GM18517 (cell line): ENCODE measurements around the gene RNF31.

Source experiments
- ATAC-seq: cut with Tn5 transposase; IDR thresholded peaks from one replicate; pipeline ENCODE4 v1.9.1; 2021; ENCODE audit warnings: mild to moderate bottlenecking, moderate library complexity; ENCODE audit not compliant: unreplicated experiment

The RNF31 gene

GRCh38 chr14:24116128-24116814 is 31.0 kb upstream of the RNF31 start:
- ATAC-seq: no peak

GRCh38 chr14:24117179-24117578 is 30.1 kb upstream of the RNF31 start:
- no peak for ATAC-seq

GRCh38 chr14:24119691-24120090 is 27.6 kb upstream of the RNF31 start:
- no peak for ATAC-seq

GRCh38 chr14:24121210-24121609 is 26.1 kb upstream of the RNF31 start:
- no peak for ATAC-seq

- no peak for ATAC-seq
Observed at GRCh38 chr14:24122416-24122815, 24.9 kb upstream of the RNF31 start.

- ATAC-seq: no peak
Observed at GRCh38 chr14:24122898-24123297, 24.4 kb upstream of the RNF31 start.

- no peak for ATAC-seq
Observed at GRCh38 chr14:24123424-24124417, 23.6 kb upstream of the RNF31 start.

- no peak for ATAC-seq
Observed at GRCh38 chr14:24126939-24127338, 20.4 kb upstream of the RNF31 start.

GRCh38 chr14:24127673-24128072 is 19.6 kb upstream of the RNF31 start:
- no peak for ATAC-seq

GRCh38 chr14:24129410-24129998 is 17.8 kb upstream of the RNF31 start:
- ATAC-seq: no peak

GRCh38 chr14:24130380-24130716 is 16.9 kb upstream of the RNF31 start, which contains the start of gene FITM1:
TSS of gene FITM1 (plus strand) at chr14:24130659. CDS start at chr14:24131564, 905 bp downstream.
- no peak for ATAC-seq

GRCh38 chr14:24130717-24131548 is 16.4 kb upstream of the RNF31 start:
- no peak for ATAC-seq

- ATAC-seq: no peak
Observed at GRCh38 chr14:24131549-24131966, 15.7 kb upstream of the RNF31 start.

- no peak for ATAC-seq
Observed at GRCh38 chr14:24132061-24132685, 15.1 kb upstream of the RNF31 start.

GRCh38 chr14:24132976-24133375 is 14.3 kb upstream of the RNF31 start:
- ATAC-seq: no peak

- no peak for ATAC-seq
Observed at GRCh38 chr14:24133735-24134134, 13.6 kb upstream of the RNF31 start.

GRCh38 chr14:24135584-24135833 is 11.8 kb upstream of the RNF31 start:
- peak; percentile 2 for ATAC-seq

GRCh38 chr14:24135834-24136683 is 11.2 kb upstream of the RNF31 start, which contains the start of gene PSME1:
TSS of gene PSME1 (plus strand) at chr14:24136194. CDS start at chr14:24136263, 69 bp downstream.
- peak; percentile 57 for ATAC-seq

- no peak for ATAC-seq
Observed at GRCh38 chr14:24136684-24137528, 10.4 kb upstream of the RNF31 start.
